GM18508 (cell line): ENCODE results near the gene PCDHB6.
"Not testable (repeated sequence)": the region's sequence is repeated elsewhere in the genome, so short reads cannot be mapped to it uniquely, and the experiment has no call there.

ENCODE experiments used
- ATAC-seq: cut with Tn5 transposase; IDR thresholded peaks from one replicate; pipeline ENCODE4 v1.9.1; 2021; ENCODE audit warnings: moderate number of reproducible peaks; ENCODE audit not compliant: insufficient read depth, unreplicated experiment

PCDHB6 gene

DNA sequence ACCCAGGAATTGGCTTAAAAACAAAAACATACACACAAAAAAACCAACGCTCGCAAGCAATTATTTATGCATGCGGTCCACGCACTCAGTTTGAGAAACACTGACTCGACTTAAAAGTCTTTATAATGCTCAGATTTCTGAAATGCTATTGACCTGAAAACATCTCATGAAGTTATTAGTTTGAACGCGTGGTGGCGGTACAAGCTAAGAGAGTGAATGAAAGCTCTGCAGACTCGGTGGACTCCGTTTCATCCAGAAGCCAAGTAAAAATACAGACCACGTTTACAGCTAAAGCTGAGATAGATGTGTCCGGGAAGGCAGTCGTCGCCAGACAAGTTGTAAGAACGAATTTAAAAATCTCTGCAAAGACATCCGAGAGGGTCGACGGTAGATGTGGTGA, at the start of gene PCDHB6:
Gene PCDHB6, plus strand, starts transcription at position 246 of the 400 bp plus-strand sequence. CDS start 201 bp downstream, outside the sequence.
- ATAC-seq = no peak

- no peak for ATAC-seq
Observed at GRCh38 chr5:141100243-141100805, 49.5 kb upstream of the PCDHB6 start, which contains the start of gene PCDHB3. Gene PCDHB3 (plus strand): TSS chr5:141100473. CDS start chr5:141100650, 177 bp downstream.

DNA sequence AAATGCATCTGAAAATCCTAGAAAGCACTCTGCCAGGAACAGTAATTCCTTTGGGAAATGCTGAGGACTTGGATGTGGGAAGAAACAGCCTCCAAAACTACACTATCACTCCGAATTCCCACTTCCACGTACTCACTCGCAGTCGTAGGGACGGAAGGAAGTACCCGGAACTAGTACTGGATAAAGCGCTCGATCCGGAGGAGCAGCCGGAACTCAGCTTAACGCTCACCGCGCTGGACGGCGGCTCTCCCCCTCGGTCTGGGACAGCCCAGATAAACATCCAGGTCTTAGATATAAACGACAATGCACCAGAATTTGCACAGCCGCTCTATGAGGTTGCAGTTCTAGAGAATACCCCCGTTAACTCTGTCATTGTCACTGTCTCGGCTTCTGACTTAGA, 48.8 kb upstream of the PCDHB6 start:
- no peak for ATAC-seq

- not testable (repeated sequence) for ATAC-seq
Observed at GRCh38 chr5:141102070-141102469, 47.8 kb upstream of the PCDHB6 start.

GRCh38 chr5:141102471-141102870, 47.4 kb upstream of the PCDHB6 start:
- ATAC-seq = not testable (repeated sequence)

- ATAC-seq = no peak
Observed at GRCh38 chr5:141105350-141105749, 44.5 kb upstream of the PCDHB6 start.

- no peak for ATAC-seq
Observed at GRCh38 chr5:141119250-141119649, 30.6 kb upstream of the PCDHB6 start.

DNA sequence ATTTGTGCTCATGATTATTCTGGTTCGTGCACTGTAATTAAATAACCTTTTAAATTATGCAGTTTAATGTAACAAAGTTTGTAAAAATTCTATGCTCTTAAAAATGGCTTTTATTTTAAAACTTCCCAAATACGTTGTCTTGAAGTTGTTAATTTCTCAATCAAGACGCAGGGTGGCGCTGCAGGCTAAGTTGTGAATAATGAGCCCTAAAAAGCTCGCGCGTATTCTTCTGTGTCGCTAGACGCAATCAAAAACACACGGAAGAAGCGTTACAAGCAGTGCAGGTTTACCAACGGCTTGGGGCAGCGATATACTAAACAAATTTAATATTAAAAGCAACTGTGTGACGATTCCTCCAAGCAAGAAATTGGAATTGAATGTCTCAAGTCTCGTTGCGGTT, 28.3 kb upstream of the PCDHB6 start, which contains the start of gene PCDHB4:
Gene PCDHB4, plus strand, starts transcription at position 256 of the 400 bp plus-strand sequence. CDS start 181 bp downstream, outside the sequence.
- no peak for ATAC-seq

DNA sequence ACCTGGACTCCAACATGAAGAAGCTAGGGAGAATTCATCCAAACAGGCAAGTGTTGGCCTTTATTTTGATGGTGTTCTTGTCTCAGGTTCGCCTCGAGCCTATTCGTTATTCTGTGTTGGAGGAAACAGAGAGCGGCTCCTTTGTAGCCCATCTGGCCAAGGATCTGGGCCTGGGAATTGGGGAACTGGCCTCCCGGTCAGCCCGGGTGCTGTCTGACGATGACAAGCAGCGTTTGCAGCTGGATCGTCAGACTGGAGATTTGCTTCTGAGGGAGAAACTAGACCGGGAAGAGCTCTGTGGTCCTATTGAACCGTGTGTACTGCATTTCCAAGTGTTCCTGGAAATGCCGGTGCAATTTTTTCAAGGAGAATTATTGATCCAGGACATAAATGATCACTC, 27.9 kb upstream of the PCDHB6 start:
- ATAC-seq = no peak

DNA sequence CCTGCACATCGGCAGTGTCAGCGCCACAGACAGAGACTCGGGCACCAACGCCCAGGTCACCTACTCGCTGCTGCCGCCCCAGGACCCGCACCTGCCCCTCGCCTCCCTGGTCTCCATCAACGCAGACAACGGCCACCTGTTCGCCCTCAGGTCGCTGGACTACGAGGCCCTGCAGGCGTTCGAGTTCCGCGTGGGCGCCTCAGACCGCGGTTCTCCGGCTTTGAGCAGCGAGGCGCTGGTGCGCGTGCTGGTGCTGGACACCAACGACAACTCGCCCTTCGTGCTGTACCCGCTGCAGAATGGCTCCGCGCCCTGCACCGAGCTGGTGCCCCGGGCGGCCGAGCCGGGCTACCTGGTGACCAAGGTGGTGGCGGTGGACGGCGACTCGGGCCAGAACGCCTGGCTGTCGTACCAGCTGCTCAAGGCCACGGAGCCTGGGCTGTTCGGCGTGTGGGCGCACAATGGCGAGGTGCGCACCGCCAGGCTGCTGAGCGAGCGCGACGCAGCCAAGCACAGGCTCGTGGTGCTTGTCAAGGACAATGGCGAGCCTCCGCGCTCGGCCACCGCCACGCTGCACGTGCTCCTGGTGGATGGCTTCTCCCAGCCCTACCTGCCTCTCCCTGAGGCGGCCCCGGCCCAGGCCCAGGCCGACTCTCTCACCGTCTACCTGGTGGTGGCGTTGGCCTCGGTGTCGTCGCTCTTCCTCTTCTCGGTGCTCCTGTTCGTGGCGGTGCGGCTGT, 26.3 kb upstream of the PCDHB6 start:
- ATAC-seq = not testable (repeated sequence)

DNA sequence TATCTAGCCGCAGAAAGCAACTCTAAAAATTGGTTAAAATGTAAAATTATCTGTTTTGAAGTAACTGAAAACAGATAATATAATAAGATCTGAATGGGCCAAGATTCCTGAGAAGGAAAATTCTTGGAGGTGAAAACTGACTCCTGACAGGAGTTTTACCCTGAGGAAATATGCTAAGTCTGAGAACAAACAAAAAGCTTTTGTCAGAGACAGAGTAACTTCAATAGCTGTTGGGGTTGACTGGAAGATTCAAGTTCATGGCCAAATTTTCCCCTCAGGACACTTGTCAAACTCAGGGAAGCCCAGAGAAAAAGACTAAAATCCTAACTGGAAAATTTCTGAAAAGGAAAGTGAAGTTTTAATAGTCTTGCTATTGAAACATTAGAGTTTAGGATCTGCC, 22.6 kb upstream of the PCDHB6 start:
- ATAC-seq = no peak

DNA sequence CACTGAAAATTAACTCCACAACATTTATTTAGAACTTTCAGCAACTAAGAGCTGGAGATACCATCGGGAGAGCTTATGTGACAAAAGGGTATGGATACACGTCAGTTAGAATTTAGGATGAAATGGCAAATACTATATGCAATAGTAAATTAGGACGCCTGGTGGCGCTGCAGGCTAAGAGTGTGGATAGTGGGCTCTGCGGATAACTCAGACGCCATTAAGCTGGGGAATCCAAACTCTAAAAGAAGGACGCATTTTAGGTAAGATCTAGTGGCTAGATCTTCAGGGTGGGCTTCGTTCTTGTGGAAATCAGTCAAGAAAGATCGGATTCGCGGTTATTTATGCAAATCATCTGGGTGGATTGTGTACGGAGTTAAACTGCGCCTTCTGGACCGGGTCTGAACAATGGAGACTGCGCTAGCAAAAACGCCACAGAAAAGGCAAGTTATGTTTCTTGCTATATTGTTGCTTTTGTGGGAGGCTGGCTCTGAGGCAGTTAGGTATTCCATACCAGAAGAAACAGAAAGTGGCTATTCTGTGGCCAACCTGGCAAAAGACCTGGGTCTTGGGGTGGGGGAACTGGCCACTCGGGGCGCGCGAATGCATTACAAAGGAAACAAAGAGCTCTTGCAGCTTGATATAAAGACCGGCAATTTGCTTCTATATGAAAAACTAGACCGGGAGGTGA, 14.7 kb upstream of the PCDHB6 start, which contains the start of gene PCDHB5:
Gene PCDHB5, plus strand, starts transcription at position 177 of the 688 bp plus-strand sequence. Its CDS starts 229 bp downstream, at position 406.
- no peak for ATAC-seq

- no peak for ATAC-seq
Observed at GRCh38 chr5:141135718-141136266, 14.1 kb upstream of the PCDHB6 start.

DNA sequence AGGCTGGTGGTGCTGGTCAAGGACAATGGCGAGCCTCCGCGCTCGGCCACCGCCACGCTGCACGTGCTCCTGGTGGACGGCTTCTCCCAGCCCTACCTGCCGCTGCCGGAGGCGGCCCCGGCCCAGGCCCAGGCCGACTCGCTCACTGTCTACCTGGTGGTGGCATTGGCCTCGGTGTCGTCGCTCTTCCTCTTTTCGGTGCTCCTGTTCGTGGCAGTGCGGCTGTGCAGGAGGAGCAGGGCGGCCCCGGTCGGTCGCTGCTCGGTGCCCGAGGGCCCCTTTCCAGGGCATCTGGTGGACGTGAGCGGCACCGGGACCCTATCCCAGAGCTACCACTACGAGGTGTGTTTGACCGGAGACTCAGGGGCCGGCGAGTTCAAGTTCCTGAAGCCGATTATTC, 12.5 kb upstream of the PCDHB6 start:
- not testable (repeated sequence) for ATAC-seq

- ATAC-seq = no peak
Observed at GRCh38 chr5:141150224-141150992, 551 bp downstream of the PCDHB6 start.

- ATAC-seq = no peak
Observed at GRCh38 chr5:141150993-141151325, 1.1 kb downstream of the PCDHB6 start.

- ATAC-seq = not testable (repeated sequence)
Observed at GRCh38 chr5:141151632-141152031, 1.8 kb downstream of the PCDHB6 start.

- ATAC-seq = not testable (repeated sequence)
Observed at GRCh38 chr5:141152096-141152495, 2.2 kb downstream of the PCDHB6 start.

DNA sequence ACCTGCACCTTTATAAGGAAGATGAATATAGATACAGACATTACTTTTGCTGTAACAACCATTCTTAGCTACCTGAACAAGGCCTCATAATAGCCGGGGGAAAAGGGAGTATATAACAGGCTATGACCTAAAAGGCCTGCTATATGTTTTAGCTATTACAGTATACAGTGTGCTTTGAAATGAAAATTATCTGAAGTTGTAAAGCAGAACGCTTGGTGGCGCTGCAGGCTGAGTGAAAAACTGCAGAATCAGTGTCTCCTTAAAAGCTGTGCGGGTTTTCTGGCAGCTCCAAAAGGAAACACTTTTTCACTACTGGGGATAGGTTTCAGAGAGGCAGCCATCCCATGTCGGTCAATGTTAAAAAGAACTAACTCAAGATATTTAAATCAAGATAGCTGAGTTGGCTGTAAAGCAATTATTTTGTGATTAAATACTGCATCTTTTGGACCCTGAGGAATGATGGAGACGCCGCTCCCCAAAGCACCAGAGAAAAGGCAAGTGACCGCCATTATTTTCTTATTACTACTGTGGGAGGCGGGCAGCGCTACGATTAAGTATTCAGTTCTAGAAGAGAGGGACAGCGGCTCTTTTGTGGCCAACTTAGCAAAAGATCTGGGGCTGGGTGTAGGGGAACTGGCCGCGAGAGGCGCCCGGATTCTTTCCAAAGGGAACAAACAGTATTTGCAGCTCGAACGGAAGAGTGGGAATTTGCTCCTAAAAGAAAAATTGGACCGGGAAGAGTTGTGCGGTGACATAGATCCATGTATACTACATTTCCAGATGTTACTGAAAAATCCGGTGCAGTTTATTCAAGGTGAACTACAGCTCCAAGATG, 5.9 kb downstream of the PCDHB6 start:
- no peak for ATAC-seq
